HL-60 (cell line): Measurements from ENCODE around the gene TRIM32.

Experiments used
- CTCF ChIP-seq: IDR thresholded peaks from one replicate; pipeline ENCODE4 v1.5.1; 2011; ENCODE audit warnings: low read length, control low read depth, inconsistent platforms; ENCODE audit not compliant: insufficient read depth
- GABPA ChIP-seq: IDR thresholded peaks from 2 replicates; pipeline ENCODE4 v1.6.1; 2012; ENCODE audit warnings: low read depth
- POLR2AphosphoS5 ChIP-seq: IDR thresholded peaks from 2 replicates; pipeline ENCODE4 v1.6.1; 2012; ENCODE audit warnings: low read depth
- REST ChIP-seq: IDR thresholded peaks from 2 replicates; pipeline ENCODE4 v1.6.1; 2012; ENCODE audit warnings: low read depth; ENCODE audit not compliant: insufficient replicate concordance
- SPI1 ChIP-seq: IDR thresholded peaks from 2 replicates; pipeline ENCODE4 v1.6.1; 2012; ENCODE audit warnings: low read depth, mild to moderate bottlenecking, borderline replicate concordance

GRCh38 chr9:116656977-116657376 lies 30.1 kb upstream of the TRIM32 start:
- TF ChIP-seq CTCF, result no peak
- no peak for TF ChIP-seq SPI1
- TF ChIP-seq POLR2AphosphoS5, result no peak
- no peak for TF ChIP-seq GABPA
- no peak for TF ChIP-seq REST
